Smooth muscle cell (in vitro differentiated cells): ENCODE measurements around the gene PRKCE. TPM values are rescaled to one million over a fixed set of nuclear protein-coding genes. Genes with fewer than 3 reads are reported as not detected.

ENCODE experiments used
- DNase-seq: peaks from one replicate; lab custom pipeline; 2025; ENCODE audit not compliant: unreplicated experiment; lab: John Stamatoyannopoulos, UW
- H2AFZ ChIP-seq: fragments of 200-600 bp; sonication (generic); 2 replicates; pipeline ENCODE4 v1.6.0; 2016; ENCODE audit warnings: antibody characterized with exemption, low read depth, mild to moderate bottlenecking
- H3F3A ChIP-seq: fragments of 200-600 bp; sonication (generic); 2 replicates; pipeline ENCODE4 v1.6.0; 2017; ENCODE audit warnings: antibody characterized with exemption, low read depth
- H3K27ac ChIP-seq: fragments of 200-600 bp; sonication (generic); 2 replicates; pipeline ENCODE4 v1.5.1; 2016; ENCODE audit warnings: low read depth, mild to moderate bottlenecking
- H3K27me3 ChIP-seq: fragments of 200-600 bp; sonication (generic); 2 replicates; pipeline ENCODE4 v1.6.1; 2016; ENCODE audit warnings: low read depth, mild to moderate bottlenecking
- H3K36me3 ChIP-seq: fragments of 200-600 bp; sonication (generic); 2 replicates; pipeline ENCODE4 v1.5.1; 2016; ENCODE audit warnings: low read depth
- H3K4me1 ChIP-seq: fragments of 200-600 bp; sonication (generic); 2 replicates; pipeline ENCODE4 v1.5.1; 2016; ENCODE audit warnings: low read depth
- H3K4me2 ChIP-seq: fragments of 200-600 bp; sonication (generic); 2 replicates; pipeline ENCODE4 v1.6.0; 2016; ENCODE audit warnings: mild to moderate bottlenecking
- H3K4me3 ChIP-seq: fragments of 200-600 bp; sonication (generic); 2 replicates; pipeline ENCODE4 v1.5.1; 2016; ENCODE audit warnings: mild to moderate bottlenecking
- H3K79me2 ChIP-seq: fragments of 200-600 bp; sonication (generic); 2 replicates; pipeline ENCODE4 v1.6.0; 2016; ENCODE audit warnings: low read depth, mild to moderate bottlenecking
- H3K9ac ChIP-seq: fragments of 200-600 bp; sonication (generic); 2 replicates; pipeline ENCODE4 v1.6.0; 2016; ENCODE audit warnings: low read depth
- H3K9me3 ChIP-seq: fragments of 200-600 bp; sonication (generic); replicated peaks from 2 replicates; pipeline ENCODE4 v1.5.1; 2016; ENCODE audit warnings: low read depth
- H4K20me1 ChIP-seq: fragments of 200-600 bp; sonication (generic); 2 replicates; pipeline ENCODE4 v1.6.0; 2016; ENCODE audit warnings: low read depth
- WGBS: methylation state at CpG from one replicate; pipeline ENCODE4 v1.1.7; 2016; ENCODE audit warnings: low lambda C conversion rate; 5-methylcytosine and 5-hydroxymethylcytosine counted together
- polyA plus RNA-seq: library from polyadenylated mRNA; unstranded; fragments of >200 nt; fragmentation: Nextera tagmentation; extraction: Ambion mirVana; gene quantifications from 2 replicates; pipeline ENCODE4 v1.2.1, GENCODE V29; 2016
- total RNA-seq: library from RNA; depleted of rRNA; stranded (reverse); fragments of >200 nt; gene quantifications from 2 replicates; pipeline ENCODE4 v1.2.3, GENCODE V29; 2014
- TF ChIP-seq, protein P1 (sequence below): fragments of 200-600 bp; sonication (generic); IDR thresholded peaks from 2 replicates; pipeline ENCODE4 v1.5.1; 2017; ENCODE audit warnings: borderline replicate concordance, mild to moderate bottlenecking, antibody characterized with exemption; ENCODE audit not compliant: insufficient read depth, poor library complexity, severe bottlenecking

PRKCE gene
- total and polyA plus RNA-seq, 2 experiments from 2014 or later: 20.6 to 29.1 TPM

DNA sequence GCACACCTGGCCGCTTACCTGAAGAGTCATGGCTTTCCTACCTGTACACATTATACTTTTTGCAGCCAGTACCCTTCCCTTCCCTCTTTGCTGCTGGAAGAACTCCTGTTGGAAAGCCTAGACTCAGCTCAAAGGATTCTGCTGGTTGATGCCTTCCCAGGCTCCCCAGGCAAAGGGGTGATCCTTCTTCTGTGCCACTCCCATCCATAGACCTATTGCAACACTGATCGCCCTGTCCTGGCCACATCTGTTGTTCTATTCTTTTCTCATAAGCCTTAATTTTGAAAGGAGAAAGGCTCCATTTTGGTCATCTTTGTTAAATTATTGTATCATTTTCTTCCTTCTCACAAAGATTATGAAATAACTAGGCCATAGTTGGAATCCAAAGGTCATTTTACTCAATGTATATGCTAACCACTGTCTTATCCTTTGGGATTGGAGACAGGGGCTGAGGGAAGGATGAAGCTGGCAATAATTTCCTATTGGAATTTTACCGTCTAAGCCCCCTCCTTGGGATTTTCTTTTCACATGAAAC is 3.4 kb upstream of the PRKCE start:
- Histone ChIP-seq H3K27ac (no peak overlapping the region), H3K4me1 (peaks cover 11% of the 10 kb centered on the region), H2AFZ (no peak overlapping the region), H3F3A (peaks cover 6% of the 10 kb centered on the region), H3K79me2 (peaks cover 18% of the 10 kb centered on the region), H3K4me2 (no peak overlapping the region), H3K27me3 (peaks cover under 1% of the 10 kb centered on the region), H3K9me3 (no peaks in the 10 kb centered on the region), H3K9ac (no peak overlapping the region), H3K4me3 (no peak overlapping the region), H4K20me1 (peaks cover 9% of the 10 kb centered on the region), H3K36me3 (no peaks in the 10 kb centered on the region)
- TF ChIP-seq, protein P1, sequence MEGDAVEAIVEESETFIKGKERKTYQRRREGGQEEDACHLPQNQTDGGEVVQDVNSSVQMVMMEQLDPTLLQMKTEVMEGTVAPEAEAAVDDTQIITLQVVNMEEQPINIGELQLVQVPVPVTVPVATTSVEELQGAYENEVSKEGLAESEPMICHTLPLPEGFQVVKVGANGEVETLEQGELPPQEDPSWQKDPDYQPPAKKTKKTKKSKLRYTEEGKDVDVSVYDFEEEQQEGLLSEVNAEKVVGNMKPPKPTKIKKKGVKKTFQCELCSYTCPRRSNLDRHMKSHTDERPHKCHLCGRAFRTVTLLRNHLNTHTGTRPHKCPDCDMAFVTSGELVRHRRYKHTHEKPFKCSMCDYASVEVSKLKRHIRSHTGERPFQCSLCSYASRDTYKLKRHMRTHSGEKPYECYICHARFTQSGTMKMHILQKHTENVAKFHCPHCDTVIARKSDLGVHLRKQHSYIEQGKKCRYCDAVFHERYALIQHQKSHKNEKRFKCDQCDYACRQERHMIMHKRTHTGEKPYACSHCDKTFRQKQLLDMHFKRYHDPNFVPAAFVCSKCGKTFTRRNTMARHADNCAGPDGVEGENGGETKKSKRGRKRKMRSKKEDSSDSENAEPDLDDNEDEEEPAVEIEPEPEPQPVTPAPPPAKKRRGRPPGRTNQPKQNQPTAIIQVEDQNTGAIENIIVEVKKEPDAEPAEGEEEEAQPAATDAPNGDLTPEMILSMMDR: no peak
- WGBS: 90% methylated on average over 3 of the region's 3 CpGs
- DNase-seq: no peak

DNA sequence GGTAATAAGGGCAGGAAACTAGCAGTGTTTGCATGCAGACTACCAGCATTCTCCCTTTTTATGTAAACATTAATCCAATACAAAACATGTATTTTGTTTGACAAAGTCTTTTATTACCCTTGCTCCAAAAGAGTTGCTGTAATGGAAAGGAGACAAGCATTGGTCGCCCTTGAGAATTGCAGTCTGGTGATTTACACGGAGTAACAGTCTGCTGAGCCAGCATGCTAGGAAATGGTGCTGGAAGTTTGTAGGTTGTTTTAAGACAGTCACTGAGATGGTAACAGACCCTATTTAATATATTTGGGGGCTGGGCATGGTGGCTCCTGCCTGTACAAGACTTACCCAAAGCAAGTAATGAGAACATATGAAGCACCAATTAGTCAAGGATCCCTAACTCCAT is 2.8 kb upstream of the PRKCE start:
- Histone ChIP-seq H3K4me2 (peak overlapping the region; percentile 2), H2AFZ (no peak overlapping the region), H3K9ac (no peak overlapping the region), H3K27me3 (no peaks in the 10 kb centered on the region), H3K4me1 (peaks cover 11% of the 10 kb centered on the region), H3K36me3 (no peaks in the 10 kb centered on the region), H3K79me2 (peaks cover 24% of the 10 kb centered on the region), H3K9me3 (no peaks in the 10 kb centered on the region), H3F3A (peaks cover 6% of the 10 kb centered on the region), H3K4me3 (no peak overlapping the region), H4K20me1 (peaks cover 14% of the 10 kb centered on the region), H3K27ac (no peak overlapping the region)
- DNase-seq: no peak
- TF ChIP-seq, protein P1: no peak
- 47% methylated on average over 2 of the region's 2 CpGs for WGBS

GRCh38 chr2:45649462-45649857 is 2.0 kb upstream of the PRKCE start:
- H3K4me2 ChIP-seq: peak overlapping the region; percentile 91

More at GRCh38 chr2:45649462-45649857, 2.0 kb upstream of the PRKCE start:
- TF ChIP-seq, protein P1: no peak
- peaks cover 11% of the 10 kb centered on the region for H3K4me1 ChIP-seq
- peaks cover 32% of the 10 kb centered on the region for H3K79me2 ChIP-seq
- no peaks in the 10 kb centered on the region for H3K9me3 ChIP-seq
- peak overlapping the region; percentile 49 for H3K9ac ChIP-seq
- H3K27ac ChIP-seq: peak overlapping the region; percentile 69
- peaks cover 23% of the 10 kb centered on the region for H4K20me1 ChIP-seq
- peak overlapping the region; percentile 73 for H3K4me3 ChIP-seq
- no peaks in the 10 kb centered on the region for H3K27me3 ChIP-seq
- H2AFZ ChIP-seq: peak overlapping the region; percentile 95
- no peak for DNase-seq
- peaks cover 6% of the 10 kb centered on the region for H3F3A ChIP-seq
- H3K36me3 ChIP-seq: no peaks in the 10 kb centered on the region
- 9% methylated on average over 10 of the region's 10 CpGs for WGBS
